ENCODE results near the gene LSM12. TPM values are rescaled to one million over a fixed set of nuclear protein-coding genes. Genes with fewer than 3 reads are reported as not detected.

Gene LSM12
- total and polyA plus RNA-seq, 2 of the 8 experiments (the other 6 are each of a cell fraction or from before 2014, with no cell fraction given): 69.8 to 142 TPM

DNA sequence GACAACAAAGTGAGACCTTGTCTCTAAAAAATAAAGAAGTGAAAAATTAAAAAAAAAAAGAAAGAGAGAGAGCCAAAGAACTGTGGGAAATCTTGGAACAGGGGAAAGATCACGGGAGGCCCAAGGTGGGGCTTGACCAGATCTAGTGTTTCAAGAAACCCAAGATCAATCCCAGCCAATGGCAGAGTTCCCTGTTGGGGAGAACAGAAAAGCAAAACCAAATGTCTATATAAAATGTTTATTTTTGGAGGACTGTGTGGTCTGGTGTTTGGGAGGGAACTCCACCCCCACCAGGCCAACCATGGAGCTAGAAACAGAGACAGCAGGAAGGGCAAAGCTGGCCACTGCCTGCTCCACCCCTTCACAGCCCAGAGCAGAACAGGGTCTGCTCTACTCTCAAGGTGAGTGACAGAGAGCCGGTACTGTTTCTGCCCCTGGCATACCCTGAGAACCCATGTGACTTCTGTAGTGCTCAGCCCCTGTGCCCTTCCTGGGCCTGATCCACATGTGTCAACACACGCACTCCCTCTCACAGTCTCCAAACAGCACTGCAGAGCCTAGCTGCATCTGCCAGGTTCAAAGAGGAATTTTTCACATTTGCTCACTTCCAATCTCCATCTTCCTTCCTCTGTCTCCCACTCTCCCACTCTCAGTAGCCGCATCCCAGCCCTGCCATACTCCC, 55.4 kb downstream of the LSM12 start (continued):
- TF ChIP-seq, protein P1, sequence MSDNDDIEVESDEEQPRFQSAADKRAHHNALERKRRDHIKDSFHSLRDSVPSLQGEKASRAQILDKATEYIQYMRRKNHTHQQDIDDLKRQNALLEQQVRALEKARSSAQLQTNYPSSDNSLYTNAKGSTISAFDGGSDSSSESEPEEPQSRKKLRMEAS (IDR thresholded peaks at IDR 0.05): no peak
- TF ChIP-seq RXRA (IDR thresholded peaks at IDR 0.05; ENCODE audit: insufficient read depth, low read depth, low read length): no peak

Data from H1 (cell line).